ENCODE results near the gene DENND1C. TPM values are rescaled to one million over a fixed set of nuclear protein-coding genes. Genes with fewer than 3 reads are reported as not detected.

DENND1C gene
- total and polyA plus RNA-seq, 2 of the 8 experiments (the other 6 are each of a cell fraction or from before 2014, with no cell fraction given), result 3.6 to 4.0 TPM

DNA sequence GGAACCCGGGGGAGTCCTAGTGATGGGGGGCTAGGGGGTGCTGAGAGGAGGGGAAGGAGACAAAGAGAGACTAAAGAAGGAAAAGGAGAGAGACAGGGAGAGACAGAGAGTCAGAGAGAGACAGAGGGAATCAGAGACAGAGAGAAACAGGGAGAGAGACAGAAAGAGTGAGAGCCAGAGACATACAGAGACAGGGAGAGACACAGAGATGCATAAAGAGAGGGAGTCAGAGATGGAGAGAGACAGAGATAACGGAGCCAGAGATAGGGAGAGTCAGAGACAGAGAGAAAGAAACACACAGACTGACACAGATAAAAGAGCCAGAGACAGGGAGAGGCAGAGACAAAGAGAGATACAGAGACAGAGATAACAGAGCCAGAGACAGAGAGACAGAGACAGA lies 47.8 kb upstream of the DENND1C start (continued):
- TF ChIP-seq SIX5 (IDR thresholded peaks at IDR 0.05; ENCODE audit: low read depth, low read length) (no peak), CTBP2 (IDR thresholded peaks at IDR 0.05; ENCODE audit: borderline replicate concordance, insufficient read depth, insufficient read length, low read length) (no peak), BACH1 (IDR thresholded peaks at IDR 0.05; ENCODE audit: low read length) (no peak)
- TF ChIP-seq, protein P1, sequence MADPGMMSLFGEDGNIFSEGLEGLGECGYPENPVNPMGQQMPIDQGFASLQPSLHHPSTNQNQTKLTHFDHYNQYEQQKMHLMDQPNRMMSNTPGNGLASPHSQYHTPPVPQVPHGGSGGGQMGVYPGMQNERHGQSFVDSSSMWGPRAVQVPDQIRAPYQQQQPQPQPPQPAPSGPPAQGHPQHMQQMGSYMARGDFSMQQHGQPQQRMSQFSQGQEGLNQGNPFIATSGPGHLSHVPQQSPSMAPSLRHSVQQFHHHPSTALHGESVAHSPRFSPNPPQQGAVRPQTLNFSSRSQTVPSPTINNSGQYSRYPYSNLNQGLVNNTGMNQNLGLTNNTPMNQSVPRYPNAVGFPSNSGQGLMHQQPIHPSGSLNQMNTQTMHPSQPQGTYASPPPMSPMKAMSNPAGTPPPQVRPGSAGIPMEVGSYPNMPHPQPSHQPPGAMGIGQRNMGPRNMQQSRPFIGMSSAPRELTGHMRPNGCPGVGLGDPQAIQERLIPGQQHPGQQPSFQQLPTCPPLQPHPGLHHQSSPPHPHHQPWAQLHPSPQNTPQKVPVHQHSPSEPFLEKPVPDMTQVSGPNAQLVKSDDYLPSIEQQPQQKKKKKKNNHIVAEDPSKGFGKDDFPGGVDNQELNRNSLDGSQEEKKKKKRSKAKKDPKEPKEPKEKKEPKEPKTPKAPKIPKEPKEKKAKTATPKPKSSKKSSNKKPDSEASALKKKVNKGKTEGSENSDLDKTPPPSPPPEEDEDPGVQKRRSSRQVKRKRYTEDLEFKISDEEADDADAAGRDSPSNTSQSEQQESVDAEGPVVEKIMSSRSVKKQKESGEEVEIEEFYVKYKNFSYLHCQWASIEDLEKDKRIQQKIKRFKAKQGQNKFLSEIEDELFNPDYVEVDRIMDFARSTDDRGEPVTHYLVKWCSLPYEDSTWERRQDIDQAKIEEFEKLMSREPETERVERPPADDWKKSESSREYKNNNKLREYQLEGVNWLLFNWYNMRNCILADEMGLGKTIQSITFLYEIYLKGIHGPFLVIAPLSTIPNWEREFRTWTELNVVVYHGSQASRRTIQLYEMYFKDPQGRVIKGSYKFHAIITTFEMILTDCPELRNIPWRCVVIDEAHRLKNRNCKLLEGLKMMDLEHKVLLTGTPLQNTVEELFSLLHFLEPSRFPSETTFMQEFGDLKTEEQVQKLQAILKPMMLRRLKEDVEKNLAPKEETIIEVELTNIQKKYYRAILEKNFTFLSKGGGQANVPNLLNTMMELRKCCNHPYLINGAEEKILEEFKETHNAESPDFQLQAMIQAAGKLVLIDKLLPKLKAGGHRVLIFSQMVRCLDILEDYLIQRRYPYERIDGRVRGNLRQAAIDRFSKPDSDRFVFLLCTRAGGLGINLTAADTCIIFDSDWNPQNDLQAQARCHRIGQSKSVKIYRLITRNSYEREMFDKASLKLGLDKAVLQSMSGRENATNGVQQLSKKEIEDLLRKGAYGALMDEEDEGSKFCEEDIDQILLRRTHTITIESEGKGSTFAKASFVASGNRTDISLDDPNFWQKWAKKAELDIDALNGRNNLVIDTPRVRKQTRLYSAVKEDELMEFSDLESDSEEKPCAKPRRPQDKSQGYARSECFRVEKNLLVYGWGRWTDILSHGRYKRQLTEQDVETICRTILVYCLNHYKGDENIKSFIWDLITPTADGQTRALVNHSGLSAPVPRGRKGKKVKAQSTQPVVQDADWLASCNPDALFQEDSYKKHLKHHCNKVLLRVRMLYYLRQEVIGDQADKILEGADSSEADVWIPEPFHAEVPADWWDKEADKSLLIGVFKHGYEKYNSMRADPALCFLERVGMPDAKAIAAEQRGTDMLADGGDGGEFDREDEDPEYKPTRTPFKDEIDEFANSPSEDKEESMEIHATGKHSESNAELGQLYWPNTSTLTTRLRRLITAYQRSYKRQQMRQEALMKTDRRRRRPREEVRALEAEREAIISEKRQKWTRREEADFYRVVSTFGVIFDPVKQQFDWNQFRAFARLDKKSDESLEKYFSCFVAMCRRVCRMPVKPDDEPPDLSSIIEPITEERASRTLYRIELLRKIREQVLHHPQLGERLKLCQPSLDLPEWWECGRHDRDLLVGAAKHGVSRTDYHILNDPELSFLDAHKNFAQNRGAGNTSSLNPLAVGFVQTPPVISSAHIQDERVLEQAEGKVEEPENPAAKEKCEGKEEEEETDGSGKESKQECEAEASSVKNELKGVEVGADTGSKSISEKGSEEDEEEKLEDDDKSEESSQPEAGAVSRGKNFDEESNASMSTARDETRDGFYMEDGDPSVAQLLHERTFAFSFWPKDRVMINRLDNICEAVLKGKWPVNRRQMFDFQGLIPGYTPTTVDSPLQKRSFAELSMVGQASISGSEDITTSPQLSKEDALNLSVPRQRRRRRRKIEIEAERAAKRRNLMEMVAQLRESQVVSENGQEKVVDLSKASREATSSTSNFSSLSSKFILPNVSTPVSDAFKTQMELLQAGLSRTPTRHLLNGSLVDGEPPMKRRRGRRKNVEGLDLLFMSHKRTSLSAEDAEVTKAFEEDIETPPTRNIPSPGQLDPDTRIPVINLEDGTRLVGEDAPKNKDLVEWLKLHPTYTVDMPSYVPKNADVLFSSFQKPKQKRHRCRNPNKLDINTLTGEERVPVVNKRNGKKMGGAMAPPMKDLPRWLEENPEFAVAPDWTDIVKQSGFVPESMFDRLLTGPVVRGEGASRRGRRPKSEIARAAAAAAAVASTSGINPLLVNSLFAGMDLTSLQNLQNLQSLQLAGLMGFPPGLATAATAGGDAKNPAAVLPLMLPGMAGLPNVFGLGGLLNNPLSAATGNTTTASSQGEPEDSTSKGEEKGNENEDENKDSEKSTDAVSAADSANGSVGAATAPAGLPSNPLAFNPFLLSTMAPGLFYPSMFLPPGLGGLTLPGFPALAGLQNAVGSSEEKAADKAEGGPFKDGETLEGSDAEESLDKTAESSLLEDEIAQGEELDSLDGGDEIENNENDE (IDR thresholded peaks at IDR 0.05; ENCODE audit: insufficient replicate concordance, low read length), result no peak
